ENCODE results near the gene NSMCE1.

The NSMCE1 gene

GRCh38 chr16:27228621-27229501 is 39.7 kb downstream of the NSMCE1 start:
- DNase-seq = peak; percentile 89 to 92

GRCh38 chr16:27228045-27228444 is 40.5 kb downstream of the NSMCE1 start:
- DNase-seq = no peak

- no peak for DNase-seq
Observed at GRCh38 chr16:27226976-27227705, 41.4 kb downstream of the NSMCE1 start.

- DNase-seq = no peak
Observed at GRCh38 chr16:27226476-27226875, 42.1 kb downstream of the NSMCE1 start.

GRCh38 chr16:27225536-27226360 is 42.8 kb downstream of the NSMCE1 start:
- no peak for DNase-seq

- DNase-seq = no peak
Observed at GRCh38 chr16:27224741-27225300, 43.8 kb downstream of the NSMCE1 start.

- no peak for DNase-seq
Observed at GRCh38 chr16:27224271-27224737, 44.3 kb downstream of the NSMCE1 start.

GRCh38 chr16:27223701-27224100 is 44.9 kb downstream of the NSMCE1 start:
- DNase-seq = no peak

GRCh38 chr16:27223226-27223610 is 45.4 kb downstream of the NSMCE1 start:
- no peak for DNase-seq

GRCh38 chr16:27222249-27223225 is 46.0 kb downstream of the NSMCE1 start:
- peak; percentile 51 to 57 for DNase-seq

- DNase-seq = no peak
Observed at GRCh38 chr16:27221576-27222248, 46.9 kb downstream of the NSMCE1 start.

- DNase-seq = no peak
Observed at GRCh38 chr16:27220991-27221390, 47.6 kb downstream of the NSMCE1 start.

GRCh38 chr16:27220527-27220926 is 48.0 kb downstream of the NSMCE1 start:
- DNase-seq = no peak

- no peak for DNase-seq
Observed at GRCh38 chr16:27220120-27220519, 48.5 kb downstream of the NSMCE1 start.

GRCh38 chr16:27219161-27219560 is 49.4 kb downstream of the NSMCE1 start:
- no peak for DNase-seq

- DNase-seq = no peak
Observed at GRCh38 chr16:27218756-27219155, 49.8 kb downstream of the NSMCE1 start.

GRCh38 chr16:27217256-27217655 is 51.3 kb downstream of the NSMCE1 start:
- DNase-seq = no peak

GRCh38 chr16:27216297-27216885 is 52.2 kb downstream of the NSMCE1 start:
- no peak for DNase-seq

GRCh38 chr16:27215660-27216059 is 52.9 kb downstream of the NSMCE1 start:
- DNase-seq = no peak

All from SHP77 (cell line).